SW480 (cell line): ENCODE data around the gene RECQL5.
"Not testable (repeated sequence)": the region's sequence is repeated elsewhere in the genome, so short reads cannot be mapped to it uniquely, and the experiment has no call there.

Source experiments
- DNase-seq: peaks from one replicate; pipeline ENCODE4 v3.0.0-alpha.2; 2016; ENCODE audit warnings: low spot score

Gene RECQL5

GRCh38 chr17:75592348-75593020, 74.5 kb downstream of the RECQL5 start:
- no peak for DNase-seq

- DNase-seq: no peak
Measured at GRCh38 chr17:75591722-75592302, 75.1 kb downstream of the RECQL5 start.

- no peak for DNase-seq
Measured at GRCh38 chr17:75590849-75591721, 75.9 kb downstream of the RECQL5 start.

GRCh38 chr17:75590314-75590761, 76.6 kb downstream of the RECQL5 start:
- no peak for DNase-seq

GRCh38 chr17:75589919-75590303, 77.0 kb downstream of the RECQL5 start:
- no peak for DNase-seq

GRCh38 chr17:75589012-75589918, 77.7 kb downstream of the RECQL5 start:
- peak; percentile 84 for DNase-seq

- no peak for DNase-seq
Measured at GRCh38 chr17:75588596-75589011, 78.3 kb downstream of the RECQL5 start.

GRCh38 chr17:75587675-75588595, 79.0 kb downstream of the RECQL5 start, which contains the start of gene MYO15B:
MYO15B (plus strand) TSS chr17:75587800; CDS start chr17:75588058, 258 bp downstream.
- DNase-seq: no peak

GRCh38 chr17:75584849-75585175, 82.1 kb downstream of the RECQL5 start:
- DNase-seq: no peak

GRCh38 chr17:75583197-75583596, 83.8 kb downstream of the RECQL5 start:
- DNase-seq: not testable (repeated sequence)

GRCh38 chr17:75581121-75581725, 85.7 kb downstream of the RECQL5 start:
- DNase-seq: not testable (repeated sequence)
